ENCODE measurements around the gene CD59.
"Not testable (repeated sequence)": the region's sequence is repeated elsewhere in the genome, so short reads cannot be mapped to it uniquely, and the experiment has no call there.

The CD59 gene

GRCh38 chr11:33742249-33742851 is 6.1 kb upstream of the CD59 start:
- peak; percentile 66 for DNase-seq

- DNase-seq = no peak
Measured at GRCh38 chr11:33741806-33742205, 5.6 kb upstream of the CD59 start.

- DNase-seq = peak; percentile 85
Measured at GRCh38 chr11:33737362-33737821, 1.2 kb upstream of the CD59 start.

GRCh38 chr11:33735271-33736147 is 714 bp downstream of the CD59 start:
- DNase-seq = peak; percentile 83

- DNase-seq = peak; percentile 47
Measured at GRCh38 chr11:33734441-33735270, 1.6 kb downstream of the CD59 start.

- DNase-seq = no peak
Measured at GRCh38 chr11:33733980-33734379, 2.2 kb downstream of the CD59 start.

- peak; percentile 67 for DNase-seq
Measured at GRCh38 chr11:33731723-33732531, 4.3 kb downstream of the CD59 start.

GRCh38 chr11:33730716-33731115 is 5.5 kb downstream of the CD59 start:
- peak; percentile 40 for DNase-seq

- DNase-seq = not testable (repeated sequence)
Measured at GRCh38 chr11:33729072-33729664, 7.1 kb downstream of the CD59 start.

GRCh38 chr11:33727539-33727938 is 8.7 kb downstream of the CD59 start:
- not testable (repeated sequence) for DNase-seq

- no peak for DNase-seq
Measured at GRCh38 chr11:33725496-33725895, 10.7 kb downstream of the CD59 start.

GRCh38 chr11:33724644-33725035 is 11.6 kb downstream of the CD59 start:
- DNase-seq = no peak

- peak; percentile 59 for DNase-seq
Measured at GRCh38 chr11:33723238-33723881, 12.9 kb downstream of the CD59 start.

GRCh38 chr11:33722590-33723234 is 13.5 kb downstream of the CD59 start:
- DNase-seq = peak; percentile 62

GRCh38 chr11:33721984-33722383 is 14.2 kb downstream of the CD59 start:
- no peak for DNase-seq

GRCh38 chr11:33721426-33721825 is 14.8 kb downstream of the CD59 start:
- DNase-seq = no peak

- DNase-seq = no peak
Measured at GRCh38 chr11:33719587-33719986, 16.6 kb downstream of the CD59 start.

GRCh38 chr11:33718440-33718839 is 17.8 kb downstream of the CD59 start:
- DNase-seq = no peak

GRCh38 chr11:33716243-33716642 is 20.0 kb downstream of the CD59 start:
- DNase-seq = peak; percentile 73

- no peak for DNase-seq
Measured at GRCh38 chr11:33713856-33714398, 22.3 kb downstream of the CD59 start.

Measured in hematopoietic multipotent progenitor cell treated with erythropoietin and hydrocortisone succinate and interleukin-3 and kit ligand, for 4 days (in vitro differentiated cells).